ENCODE data around the gene TBC1D3L.
"Not testable (repeated sequence)": the region's sequence is repeated elsewhere in the genome, so short reads cannot be mapped to it uniquely, and the experiment has no call there.

Gene TBC1D3L

DNA sequence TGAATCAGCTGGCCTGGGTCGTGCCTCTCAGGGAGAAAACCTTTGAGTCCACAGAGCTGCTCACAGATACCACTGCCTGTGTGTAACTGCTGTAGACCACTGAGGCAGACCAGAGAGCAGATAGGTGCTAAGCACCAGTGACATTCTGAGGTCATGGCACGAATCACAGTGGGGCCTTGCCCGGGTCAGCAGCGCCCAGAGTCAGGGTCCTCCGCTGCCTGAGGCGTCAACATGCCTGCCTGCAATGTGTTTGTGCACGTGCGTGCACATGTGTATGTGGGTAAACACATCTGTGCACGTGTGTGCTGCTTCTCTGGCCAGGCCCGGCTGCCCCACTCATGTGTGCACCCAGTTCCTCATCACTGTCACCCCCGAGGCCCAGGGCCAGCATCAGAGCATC is at the start of gene TBC1D3L:
TBC1D3L (minus strand) TSS at position 101 of the 400 bp plus-strand sequence. CDS start 1,540 bp downstream, outside the sequence.
- DNase-seq, result not testable (repeated sequence)

DNA sequence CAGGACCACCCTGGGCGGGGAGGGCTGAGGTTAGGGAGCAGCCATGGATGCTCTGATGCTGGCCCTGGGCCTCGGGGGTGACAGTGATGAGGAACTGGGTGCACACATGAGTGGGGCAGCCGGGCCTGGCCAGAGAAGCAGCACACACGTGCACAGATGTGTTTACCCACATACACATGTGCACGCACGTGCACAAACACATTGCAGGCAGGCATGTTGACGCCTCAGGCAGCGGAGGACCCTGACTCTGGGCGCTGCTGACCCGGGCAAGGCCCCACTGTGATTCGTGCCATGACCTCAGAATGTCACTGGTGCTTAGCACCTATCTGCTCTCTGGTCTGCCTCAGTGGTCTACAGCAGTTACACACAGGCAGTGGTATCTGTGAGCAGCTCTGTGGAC is 14.8 kb upstream of the TBC1D3L start, which contains the start of gene TBC1D3D:
TBC1D3D (plus strand) TSS at position 301 of the 400 bp plus-strand sequence. CDS start 1,585 bp downstream, outside the sequence.
- not testable (repeated sequence) for DNase-seq

Data from stimulated activated CD4-positive, alpha-beta T cell treated with anti-CD3 and anti-CD28 coated beads, Interleukin-4, amount 100 ng/mL, for 1 hour (primary cell).